ENCODE results near the gene PLSCR2.
"Not testable (repeated sequence)": the region's sequence is repeated elsewhere in the genome, so short reads cannot be mapped to it uniquely, and the experiment has no call there.

The PLSCR2 gene

GRCh38 chr3:146421819-146422759 lies 47.3 kb downstream of the PLSCR2 start:
- DNase-seq (ENCODE audit: low read depth in 3 of 3): no peak

GRCh38 chr3:146416366-146416765 lies 53.0 kb downstream of the PLSCR2 start:
- DNase-seq (ENCODE audit: low read depth in 3 of 3): no peak

GRCh38 chr3:146414010-146414409 lies 55.4 kb downstream of the PLSCR2 start:
- DNase-seq (ENCODE audit: low read depth in 3 of 3): no peak

- DNase-seq (ENCODE audit: low read depth in 3 of 3): not testable (repeated sequence)
Observed at GRCh38 chr3:146412711-146413110, 56.6 kb downstream of the PLSCR2 start.

- no peak for DNase-seq (ENCODE audit: low read depth in 3 of 3)
Observed at GRCh38 chr3:146407956-146408355, 61.4 kb downstream of the PLSCR2 start.

GRCh38 chr3:146404436-146404835 lies 64.9 kb downstream of the PLSCR2 start:
- no peak for DNase-seq (ENCODE audit: low read depth in 3 of 3)

GRCh38 chr3:146403792-146404191 lies 65.6 kb downstream of the PLSCR2 start:
- DNase-seq (ENCODE audit: low read depth in 3 of 3): no peak

GRCh38 chr3:146396792-146397191 lies 72.6 kb downstream of the PLSCR2 start:
- no peak for DNase-seq (ENCODE audit: low read depth in 3 of 3)

- no peak for DNase-seq (ENCODE audit: low read depth in 3 of 3)
Observed at GRCh38 chr3:146395164-146395563, 74.2 kb downstream of the PLSCR2 start.

- no peak for DNase-seq (ENCODE audit: low read depth in 3 of 3)
Observed at GRCh38 chr3:146390957-146391356, 78.4 kb downstream of the PLSCR2 start.

- DNase-seq (ENCODE audit: low read depth in 3 of 3): no peak
Observed at GRCh38 chr3:146390006-146390772, 79.2 kb downstream of the PLSCR2 start.

GRCh38 chr3:146387566-146387965 lies 81.8 kb downstream of the PLSCR2 start:
- no peak for DNase-seq (ENCODE audit: low read depth in 3 of 3)

- no peak for DNase-seq (ENCODE audit: low read depth in 3 of 3)
Observed at GRCh38 chr3:146386936-146387335, 82.4 kb downstream of the PLSCR2 start.

GRCh38 chr3:146384786-146385185 lies 84.6 kb downstream of the PLSCR2 start:
- DNase-seq (ENCODE audit: low read depth in 3 of 3): no peak

Measured in stimulated activated CD4-positive, alpha-beta T cell treated with anti-CD3 and anti-CD28 coated beads, TNF-alpha, amount 100 ng/mL, for 24 hours (primary cell).